Right lobe of liver (tissue), 4 donors: Measurements from ENCODE around the gene LRMDA.

Source experiments
- POLR2A ChIP-seq: fragments of 450-650 bp; IDR thresholded peaks from one replicate; pipeline ENCODE4 v1.6.1; 2017; ENCODE audit warnings: antibody characterized with exemption, mild to moderate bottlenecking
- TF ChIP-seq, protein P1 (sequence below), 4 donors: fragments of 200-600 bp in 3 of 4; fragments of 450-650 bp in 1 of 4; IDR thresholded peaks; one replicate each; pipeline versions ENCODE4 v1.5.1 to v1.8.0; 2016 to 2022; ENCODE audit warnings: antibody characterized with exemption in 4 of 4, mild to moderate bottlenecking in 2 of 4
- donor health status: DM: no; HTN: no; CAD: no.
- donor health status: DM: no; HTN: no; CAD: no.
- donor health status: DM: no; HTN: yes; CAD: no.

DNA sequence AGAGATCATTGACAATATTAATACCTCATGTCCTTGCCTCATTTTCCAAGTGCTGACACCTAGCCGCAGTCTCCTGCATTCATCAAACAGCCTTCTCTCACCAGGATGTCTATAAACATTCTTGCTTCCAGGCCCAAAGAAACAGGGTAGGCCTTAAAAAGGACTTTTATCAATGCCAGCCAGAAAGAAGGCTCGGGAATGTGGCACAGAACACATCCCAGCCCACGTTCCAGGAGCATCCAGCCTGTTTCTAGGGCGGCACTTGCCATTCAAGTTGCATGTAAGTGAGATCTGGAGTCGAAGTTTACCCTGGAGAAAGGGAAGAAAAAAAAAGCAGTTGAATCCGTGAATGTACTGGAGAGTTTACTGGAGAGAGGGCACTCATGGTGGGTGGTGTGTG lies 1123.1 kb downstream of the LRMDA start:
- TF ChIP-seq, protein P1, sequence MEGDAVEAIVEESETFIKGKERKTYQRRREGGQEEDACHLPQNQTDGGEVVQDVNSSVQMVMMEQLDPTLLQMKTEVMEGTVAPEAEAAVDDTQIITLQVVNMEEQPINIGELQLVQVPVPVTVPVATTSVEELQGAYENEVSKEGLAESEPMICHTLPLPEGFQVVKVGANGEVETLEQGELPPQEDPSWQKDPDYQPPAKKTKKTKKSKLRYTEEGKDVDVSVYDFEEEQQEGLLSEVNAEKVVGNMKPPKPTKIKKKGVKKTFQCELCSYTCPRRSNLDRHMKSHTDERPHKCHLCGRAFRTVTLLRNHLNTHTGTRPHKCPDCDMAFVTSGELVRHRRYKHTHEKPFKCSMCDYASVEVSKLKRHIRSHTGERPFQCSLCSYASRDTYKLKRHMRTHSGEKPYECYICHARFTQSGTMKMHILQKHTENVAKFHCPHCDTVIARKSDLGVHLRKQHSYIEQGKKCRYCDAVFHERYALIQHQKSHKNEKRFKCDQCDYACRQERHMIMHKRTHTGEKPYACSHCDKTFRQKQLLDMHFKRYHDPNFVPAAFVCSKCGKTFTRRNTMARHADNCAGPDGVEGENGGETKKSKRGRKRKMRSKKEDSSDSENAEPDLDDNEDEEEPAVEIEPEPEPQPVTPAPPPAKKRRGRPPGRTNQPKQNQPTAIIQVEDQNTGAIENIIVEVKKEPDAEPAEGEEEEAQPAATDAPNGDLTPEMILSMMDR (IDR thresholded peaks at IDR 0.05), result no peak
- no peak for TF ChIP-seq POLR2A
